ENCODE results near the gene TAF5. TPM values are rescaled to one million over a fixed set of nuclear protein-coding genes. Genes with fewer than 3 reads are reported as not detected.
"Not testable (repeated sequence)": the region's sequence is repeated elsewhere in the genome, so short reads cannot be mapped to it uniquely, and the experiment has no call there.

TAF5 gene
- total and polyA plus RNA-seq, 12 donors: 1.5 to 6.4 (median 3.4) TPM

DNA sequence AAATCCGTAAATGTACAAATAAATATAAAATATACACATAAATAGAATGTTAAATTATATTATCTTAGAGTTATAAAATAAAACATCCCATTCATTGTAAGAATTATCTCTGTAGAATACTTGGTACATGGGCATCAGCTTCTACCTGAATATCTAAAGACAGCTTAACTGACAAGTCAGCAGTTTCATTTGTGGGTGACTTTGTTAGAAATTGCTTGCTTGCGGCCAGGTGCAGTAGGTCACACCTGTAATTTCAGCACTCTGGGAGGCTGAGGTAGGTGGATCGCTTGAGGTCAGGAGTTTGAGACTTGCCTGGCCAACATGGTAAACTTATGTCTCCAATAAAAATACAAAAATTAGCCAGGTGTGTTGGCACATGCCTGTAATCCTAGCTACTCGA is 31.4 kb upstream of the TAF5 start:
- peak in 1 of 7 donors; percentile 13 for DNase-seq
- intact Hi-C loops (cut with DNase I): no loop called here
- TF ChIP-seq POLR2A (IDR thresholded peaks at IDR 0.05): no peak
- TF ChIP-seq CTCF (IDR thresholded peaks at IDR 0.05): no peak
- H3K4me3 ChIP-seq: no peak overlapping the region
- WGBS, 4 donors: 93 to 96% (median 94%) methylated on average over 4 of the region's 4 CpGs
- H3K9me3 ChIP-seq (replicated peaks in 1 of 3): no peaks in the 10 kb centered on the region
- no peaks in the 10 kb centered on the region for H3K4me1 ChIP-seq (replicated peaks in 1 of 2)
- H3K27me3 ChIP-seq: no peaks in the 10 kb centered on the region
- peaks cover 0 to 31% of the 10 kb centered on the region in 2 donors for H3K36me3 ChIP-seq (replicated peaks in 1 of 2)
- no peak overlapping the region for H3K27ac ChIP-seq

DNA sequence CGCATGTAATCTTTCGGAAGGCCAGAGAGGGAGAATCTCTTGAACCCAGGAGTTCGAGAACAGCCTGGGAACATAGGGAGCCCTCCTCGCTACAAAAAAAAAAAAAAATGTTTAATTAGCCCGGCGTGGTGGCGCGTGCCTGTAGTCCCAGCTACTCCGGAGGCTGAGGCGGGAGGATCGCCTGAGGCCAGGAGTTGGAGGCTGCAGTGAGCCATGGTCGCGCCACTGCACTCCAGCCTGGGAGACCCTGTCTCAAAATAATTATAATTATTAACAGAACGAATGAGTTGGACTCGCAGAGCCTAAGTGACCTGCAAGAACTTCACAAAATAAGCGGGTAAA is 17.6 kb upstream of the TAF5 start:
- no peaks in the 10 kb centered on the region for H3K27me3 ChIP-seq
- DNase-seq: peak in 1 of 7 donors; percentile 37
- WGBS, 4 donors: 57 to 60% (median 59%) methylated on average over 16 of the region's 16 CpGs
- H3K27ac ChIP-seq: peak overlapping the region in 4 of 5 donors; percentile 71 to 88 (median 80)
- intact Hi-C loops (cut with DNase I): no loop called here
- no peak for TF ChIP-seq CTCF (IDR thresholded peaks at IDR 0.05)
- TF ChIP-seq POLR2A (IDR thresholded peaks at IDR 0.05): no peak
- no peaks in the 10 kb centered on the region for H3K9me3 ChIP-seq (replicated peaks in 1 of 3)
- H3K4me1 ChIP-seq (replicated peaks in 1 of 2): peaks cover 0 to 6% of the 10 kb centered on the region in 2 donors
- peak overlapping the region; percentile 62 to 98 (median 84) for H3K4me3 ChIP-seq
- peaks cover 0 to 31% of the 10 kb centered on the region in 2 donors for H3K36me3 ChIP-seq (replicated peaks in 1 of 2)

DNA sequence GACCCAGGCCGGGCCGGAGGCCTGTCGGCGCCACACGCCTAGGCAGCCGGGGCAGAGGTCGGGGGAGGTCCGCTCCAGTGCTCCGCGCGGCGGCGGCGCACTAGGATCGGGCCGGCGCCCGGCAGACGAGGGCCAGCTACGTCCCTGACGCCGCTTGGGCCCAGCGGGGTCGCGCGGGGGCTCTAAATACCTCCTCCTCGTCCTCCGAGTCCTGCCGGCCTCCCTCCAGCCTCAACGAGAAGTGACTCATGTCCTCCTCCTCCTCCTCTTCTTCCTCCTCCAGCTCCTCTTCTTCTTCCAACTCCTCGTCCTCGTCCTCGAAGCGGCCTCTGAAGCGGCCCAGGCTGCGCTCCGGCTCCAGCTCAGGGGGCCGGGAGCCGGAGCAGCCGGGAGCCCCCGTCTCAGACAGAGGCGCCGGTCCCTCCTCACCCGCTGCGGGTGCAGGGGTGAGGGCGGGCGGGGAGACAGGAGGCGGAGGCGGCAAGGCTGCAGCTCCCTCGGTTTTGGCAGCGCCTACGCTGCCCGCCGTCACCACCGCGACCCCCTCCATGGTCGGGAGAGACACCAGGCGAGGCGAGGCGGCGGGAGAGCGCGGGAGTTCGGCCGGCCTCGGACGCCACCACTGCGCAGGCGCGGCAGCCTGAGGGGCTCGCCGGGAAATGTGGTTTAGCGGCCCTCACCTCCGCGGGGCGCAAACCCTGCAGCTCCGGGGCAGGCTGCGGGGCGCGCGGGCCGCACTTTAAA is 17.1 kb upstream of the TAF5 start, which contains the start of gene PCGF6:
Gene PCGF6, minus strand, starts transcription at position 624 of the 744 bp plus-strand sequence. Its CDS starts 74 bp downstream, at position 550.
- intact Hi-C loops (cut with DNase I): no loop called here
- DNase-seq: peak; percentile 76 to 87 (median 80)
- TF ChIP-seq CTCF (IDR thresholded peaks at IDR 0.05) (no peak), POLR2A (IDR thresholded peaks at IDR 0.05) (peak in 1 of 2 donors; percentile 6)
- Histone ChIP-seq H3K4me1 (replicated peaks in 1 of 2) (peaks cover 0 to 6% of the 10 kb centered on the region in 2 donors), H3K36me3 (replicated peaks in 1 of 2) (peaks cover 0 to 26% of the 10 kb centered on the region in 2 donors), H3K27ac (peak within 1 kb of the TSS; percentile 53 to 88 (median 79)), H3K9me3 (replicated peaks in 1 of 3) (no peaks in the 10 kb centered on the region), H3K4me3 (peak within 1 kb of the TSS; percentile 62 to 98 (median 84)), H3K27me3 (no peaks in the 10 kb centered on the region)
- 0% methylated on average over 30 to 82 of the region's 82 CpGs for whole genome bisulfite sequencing, 4 donors

DNA sequence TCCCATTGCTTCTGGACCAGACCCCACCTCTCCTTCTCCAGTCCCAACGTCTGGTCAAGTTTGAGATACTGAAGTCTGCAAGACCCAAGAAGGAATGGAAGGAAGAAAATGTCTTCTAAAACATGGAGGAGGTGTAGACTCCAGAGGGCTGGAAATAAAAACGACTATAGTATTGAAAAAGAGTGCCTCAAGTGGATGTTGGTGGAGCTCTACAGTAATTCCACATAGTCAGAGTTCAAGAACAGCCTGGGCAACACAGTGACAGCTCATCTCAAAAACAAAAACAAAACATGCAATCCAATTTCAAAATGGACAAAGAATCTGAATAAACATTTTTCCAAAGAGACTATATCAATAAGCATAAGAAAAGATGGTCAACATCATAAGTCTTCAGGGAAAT is 14.5 kb upstream of the TAF5 start:
- 38 to 39% (median 38%) methylated on average over 2 of the region's 2 CpGs for WGBS, 4 donors
- TF ChIP-seq POLR2A (IDR thresholded peaks at IDR 0.05) (no peak), CTCF (IDR thresholded peaks at IDR 0.05) (no peak)
- Histone ChIP-seq H3K4me1 (replicated peaks in 1 of 2) (peaks cover 0 to 6% of the 10 kb centered on the region in 2 donors), H3K9me3 (replicated peaks in 1 of 3) (no peaks in the 10 kb centered on the region), H3K27me3 (no peaks in the 10 kb centered on the region), H3K4me3 (no peak overlapping the region), H3K36me3 (replicated peaks in 1 of 2) (peaks cover 0 to 5% of the 10 kb centered on the region in 2 donors), H3K27ac (no peak overlapping the region)
- DNase-seq: peak in 1 of 7 donors; percentile 6
- intact Hi-C loops (cut with DNase I): no loop called here

GRCh38 chr10:103354567-103354966 is 13.2 kb upstream of the TAF5 start:
- intact Hi-C loops (cut with DNase I); H3K27ac ChIP-seq; H3K9me3 ChIP-seq (replicated peaks in 1 of 3); H3K4me1 ChIP-seq (replicated peaks in 1 of 2); DNase-seq; H3K27me3 ChIP-seq; H3K4me3 ChIP-seq; H3K36me3 ChIP-seq (replicated peaks in 1 of 2): not testable (repeated sequence)
- WGBS, 4 donors: 81 to 96% (median 92%) methylated on average over 4 of the region's 4 CpGs
